GM19324 (cell line): ENCODE data around the gene NOTO.

Experiments used
- ATAC-seq: cut with Tn5 transposase; IDR thresholded peaks from one replicate; pipeline ENCODE4 v1.9.1; 2021; ENCODE audit warnings: mild to moderate bottlenecking, moderate library complexity; ENCODE audit not compliant: unreplicated experiment, low FRiP score

The NOTO gene

GRCh38 chr2:73255907-73256617 lies 53.7 kb downstream of the NOTO start:
- ATAC-seq, result no peak

GRCh38 chr2:73256618-73256922 lies 54.2 kb downstream of the NOTO start:
- ATAC-seq, result no peak

- no peak for ATAC-seq
Measured at GRCh38 chr2:73257021-73257420, 54.6 kb downstream of the NOTO start.

GRCh38 chr2:73257425-73258125 lies 55.2 kb downstream of the NOTO start:
- ATAC-seq, result no peak

- no peak for ATAC-seq
Measured at GRCh38 chr2:73258186-73258912, 56.0 kb downstream of the NOTO start.

- no peak for ATAC-seq
Measured at GRCh38 chr2:73258913-73259215, 56.5 kb downstream of the NOTO start.

- no peak for ATAC-seq
Measured at GRCh38 chr2:73259276-73259675, 56.9 kb downstream of the NOTO start.

GRCh38 chr2:73259704-73260337 lies 57.4 kb downstream of the NOTO start:
- ATAC-seq, result no peak

GRCh38 chr2:73260338-73260984 lies 58.1 kb downstream of the NOTO start:
- ATAC-seq, result no peak
